GM23248 (cell line): ENCODE results near the gene SYTL2.

Experiments used
- EZH2 ChIP-seq: fragments of 200-600 bp; sonication (generic); IDR thresholded peaks from 2 replicates; pipeline ENCODE4 v1.6.1; 2018; ENCODE audit warnings: antibody characterized with exemption, mild to moderate bottlenecking; ENCODE audit not compliant: insufficient read depth, poor library complexity, severe bottlenecking
- EZH2phosphoT487 ChIP-seq: fragments of 200-600 bp; sonication (generic); IDR thresholded peaks from 2 replicates; pipeline ENCODE4 v1.6.1; 2018; ENCODE audit warnings: antibody characterized with exemption, moderate library complexity, mild to moderate bottlenecking, low read depth; ENCODE audit not compliant: insufficient read depth

- TF ChIP-seq EZH2phosphoT487 (no peak), EZH2 (no peak)
Measured at GRCh38 chr11:85822814-85823213, 11.9 kb upstream of the SYTL2 start.
